Thoracic aorta (tissue), 2 donors: ENCODE results near the gene HTR4. TPM values are rescaled to one million over a fixed set of nuclear protein-coding genes. Genes with fewer than 3 reads are reported as not detected.

ENCODE experiments used
- ATAC-seq: fragments of 150-250 bp; one replicate; pipeline ENCODE4 v1.8.0; 2017; ENCODE audit warnings: low read depth; ENCODE audit not compliant: insufficient number of reproducible peaks, low FRiP score
- DNase-seq: peaks from one replicate; pipeline ENCODE4 v3.0.0-alpha.2; 2020; ENCODE audit warnings: low spot score
- H3K27ac ChIP-seq, 2 donors: fragments of 200-600 bp; sonication (generic); 1 replicate in 1 of 2; 2 replicates in 1 of 2; pipeline ENCODE4 v1.5.1; 2016; ENCODE audit warnings: mild to moderate bottlenecking in 2 of 2, moderate library complexity in 2 of 2
- H3K27me3 ChIP-seq: fragments of 200-600 bp; sonication (generic); replicated peaks from 2 replicates; pipeline ENCODE4 v1.6.0; 2016; ENCODE audit warnings: mild to moderate bottlenecking; ENCODE audit not compliant: insufficient read depth
- H3K36me3 ChIP-seq: fragments of 200-600 bp; sonication (generic); one replicate; pipeline ENCODE4 v1.5.1; 2016
- H3K4me1 ChIP-seq, 2 donors: fragments of 200-600 bp; sonication (generic); 1 replicate in 1 of 2; 2 replicates in 1 of 2; pipeline versions ENCODE4 v1.5.1 to v1.6.0; 2016; ENCODE audit warnings: low read depth in 2 of 2, mild to moderate bottlenecking in 1 of 2; ENCODE audit not compliant: control insufficient read depth in 1 of 2
- H3K4me3 ChIP-seq: fragments of 200-600 bp; sonication (generic); 2 replicates; pipeline ENCODE4 v1.5.1; 2016; ENCODE audit warnings: mild to moderate bottlenecking
- H3K9me3 ChIP-seq: fragments of 200-600 bp; sonication (generic); 2 replicates; pipeline ENCODE4 v1.5.1; 2016
- CTCF ChIP-seq: fragments of 200-600 bp; sonication (generic); IDR thresholded peaks from one replicate; pipeline ENCODE4 v1.5.1; 2019; ENCODE audit warnings: antibody characterized with exemption
- total RNA-seq, 2 donors: library from RNA; depleted of rRNA; stranded (reverse); fragments of >200 nt; gene quantifications; one replicate each; pipeline versions ENCODE4 v1.1.0 to v1.2.3, GENCODE V29; 2016

Gene HTR4
- total RNA-seq, 2 donors from 2014 or later: 3.9 to 7.8 TPM

GRCh38 chr5:148443241-148443640, 211.1 kb downstream of the HTR4 start:
- Histone ChIP-seq H3K27me3 (no peaks in the 10 kb centered on the region), H3K4me3 (no peak overlapping the region), H3K9me3 (no peaks in the 10 kb centered on the region), H3K4me1 (no peaks in the 10 kb centered on the region), H3K36me3 (peaks cover 23% of the 10 kb centered on the region), H3K27ac (no peak overlapping the region)
- no peak for ATAC-seq
- TF ChIP-seq CTCF: no peak
- no peak for DNase-seq

GRCh38 chr5:148438933-148439332, 215.4 kb downstream of the HTR4 start:
- DNase-seq (no peak), ATAC-seq (no peak)
- no peaks in the 10 kb centered on the region for H3K9me3 ChIP-seq
- no peaks in the 10 kb centered on the region for H3K4me1 ChIP-seq
- H3K36me3 ChIP-seq: peaks cover 23% of the 10 kb centered on the region
- TF ChIP-seq CTCF: no peak
- no peak overlapping the region for H3K4me3 ChIP-seq
- H3K27me3 ChIP-seq: no peaks in the 10 kb centered on the region
- H3K27ac ChIP-seq: no peak overlapping the region

- no peaks in the 10 kb centered on the region for H3K27me3 ChIP-seq
- no peak overlapping the region for H3K4me3 ChIP-seq
- no peak overlapping the region for H3K27ac ChIP-seq
- ATAC-seq (no peak), DNase-seq (no peak)
- no peak for TF ChIP-seq CTCF
- H3K36me3 ChIP-seq: peaks cover 17% of the 10 kb centered on the region
- H3K9me3 ChIP-seq: no peaks in the 10 kb centered on the region
- no peaks in the 10 kb centered on the region for H3K4me1 ChIP-seq
Observed at GRCh38 chr5:148437249-148437648, 217.1 kb downstream of the HTR4 start.

GRCh38 chr5:148436029-148436428, 218.3 kb downstream of the HTR4 start:
- DNase-seq: no peak
- H3K27ac ChIP-seq: no peak overlapping the region
- no peaks in the 10 kb centered on the region for H3K9me3 ChIP-seq
- H3K4me1 ChIP-seq: no peaks in the 10 kb centered on the region
- ATAC-seq: no peak
- H3K4me3 ChIP-seq: no peak overlapping the region
- no peak for TF ChIP-seq CTCF
- H3K36me3 ChIP-seq: peaks cover 10% of the 10 kb centered on the region
- H3K27me3 ChIP-seq: no peaks in the 10 kb centered on the region

- no peak for TF ChIP-seq CTCF
- H3K36me3 ChIP-seq: no peaks in the 10 kb centered on the region
- no peak for ATAC-seq
- no peaks in the 10 kb centered on the region for H3K27me3 ChIP-seq
- H3K9me3 ChIP-seq: no peaks in the 10 kb centered on the region
- DNase-seq: no peak
- no peak overlapping the region for H3K27ac ChIP-seq
- H3K4me3 ChIP-seq: no peak overlapping the region
- no peaks in the 10 kb centered on the region for H3K4me1 ChIP-seq
Observed at GRCh38 chr5:148433826-148434225, 220.5 kb downstream of the HTR4 start.

Other genes with a start within 250 kb of the HTR4 start
- 1 to 10 TPM; 2.8 to 3.7 TPM for gene ADRB2, start 172.1 kb upstream of the HTR4 start, total RNA-seq